Stimulated activated CD8-positive, alpha-beta memory T cell treated with anti-CD3 and anti-CD28 coated beads, Interleukin-4, amount 100 ng/mL, for 24 hours (primary cell): ENCODE measurements around the gene SYNPR.

ENCODE experiments used
- DNase-seq: peaks from one replicate; pipeline ENCODE4 v3.0.0-alpha.2; 2020; ENCODE audit warnings: low read depth

SYNPR gene

DNA sequence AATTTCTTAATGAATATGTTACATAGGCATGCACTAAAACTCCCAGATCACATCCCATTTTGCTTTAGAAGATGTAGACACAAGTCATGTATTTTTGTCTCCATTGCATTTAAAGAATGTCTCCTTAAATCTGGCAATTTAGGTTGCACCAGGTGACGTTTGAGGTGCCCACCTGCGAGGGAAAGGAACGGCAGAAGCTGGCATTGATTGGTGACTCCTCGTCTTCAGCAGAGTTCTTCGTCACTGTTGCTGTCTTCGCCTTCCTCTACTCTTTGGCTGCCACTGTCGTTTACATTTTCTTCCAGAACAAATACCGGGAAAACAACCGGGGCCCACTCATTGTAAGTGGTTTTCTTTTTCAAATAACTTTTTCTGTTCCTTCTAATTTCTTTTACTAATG lies 278.3 kb downstream of the SYNPR start:
- DNase-seq: no peak

DNA sequence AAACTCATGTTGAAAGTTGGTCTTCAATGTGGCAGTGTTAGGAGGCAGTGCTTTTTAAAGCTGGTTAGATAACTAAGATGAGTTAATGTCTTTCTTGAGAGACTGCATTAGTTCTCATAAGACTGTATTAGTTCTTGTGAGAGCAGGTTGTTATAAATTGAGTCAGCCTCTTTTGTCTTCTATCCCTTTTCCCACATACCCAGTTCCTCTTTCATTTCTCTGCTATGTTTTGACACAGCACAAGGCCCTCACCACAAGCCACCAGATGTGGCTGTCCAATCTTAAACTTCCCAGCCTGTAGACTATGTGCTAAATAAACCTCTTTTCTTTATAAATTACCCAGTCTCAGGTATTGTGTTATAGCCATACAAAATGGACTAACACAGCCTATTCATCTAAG lies 279.8 kb downstream of the SYNPR start:
- DNase-seq: no peak

DNA sequence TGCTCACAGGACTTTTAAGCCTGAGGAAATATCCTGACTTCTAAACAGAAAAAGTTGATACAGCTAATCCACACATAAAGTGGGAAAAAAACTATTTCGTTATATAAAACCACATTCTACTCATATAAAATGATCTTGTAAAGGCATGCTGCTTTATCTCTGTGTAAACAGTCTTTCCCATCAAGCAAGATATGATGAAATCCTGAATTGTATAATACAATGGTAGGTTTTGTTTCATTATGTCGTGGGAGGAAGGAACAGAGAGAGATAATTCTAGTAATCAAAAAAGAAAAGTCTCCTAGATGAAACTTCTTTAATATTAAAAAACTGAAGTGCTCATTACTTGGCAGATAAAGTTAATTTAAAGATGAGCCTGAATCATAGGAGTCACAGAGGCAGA lies 281.8 kb downstream of the SYNPR start:
- DNase-seq: no peak

DNA sequence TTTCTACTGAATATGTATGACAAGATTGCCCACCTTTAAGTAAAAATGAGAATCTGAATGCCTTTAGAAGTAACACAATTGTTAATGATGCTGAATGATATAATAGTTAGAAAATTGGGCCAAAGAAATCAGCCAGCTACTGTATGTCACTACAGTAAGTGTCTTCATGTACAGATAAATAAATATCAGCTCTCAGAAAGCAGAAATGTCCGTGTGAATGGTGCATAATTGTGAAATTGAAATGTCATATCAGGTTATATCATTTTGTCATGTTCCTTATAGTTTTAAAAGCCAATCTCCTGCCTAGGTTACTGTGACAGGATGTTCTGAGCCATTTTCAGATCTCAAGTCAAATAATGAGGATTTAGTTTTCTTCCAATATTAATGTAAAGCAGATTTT lies 283.8 kb downstream of the SYNPR start:
- DNase-seq: no peak

DNA sequence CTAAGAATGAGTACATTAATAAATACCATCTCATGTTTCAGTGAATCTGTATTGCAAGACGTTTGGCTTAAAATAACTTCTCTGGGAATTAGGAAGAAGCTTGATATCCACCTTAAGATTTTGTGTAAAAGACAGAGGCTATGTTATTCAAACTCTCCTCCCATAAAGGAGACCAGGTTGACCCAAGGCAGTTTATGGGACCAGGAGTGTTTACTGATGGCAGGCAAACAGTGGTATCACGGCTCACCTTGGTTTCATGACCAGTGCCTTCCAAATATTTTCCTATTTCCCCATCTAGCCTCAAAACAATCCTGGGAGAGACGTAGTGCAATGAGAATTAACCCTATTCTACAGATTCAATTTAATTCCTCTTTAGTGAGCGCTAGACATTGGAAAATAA lies 284.2 kb downstream of the SYNPR start:
- DNase-seq: no peak

DNA sequence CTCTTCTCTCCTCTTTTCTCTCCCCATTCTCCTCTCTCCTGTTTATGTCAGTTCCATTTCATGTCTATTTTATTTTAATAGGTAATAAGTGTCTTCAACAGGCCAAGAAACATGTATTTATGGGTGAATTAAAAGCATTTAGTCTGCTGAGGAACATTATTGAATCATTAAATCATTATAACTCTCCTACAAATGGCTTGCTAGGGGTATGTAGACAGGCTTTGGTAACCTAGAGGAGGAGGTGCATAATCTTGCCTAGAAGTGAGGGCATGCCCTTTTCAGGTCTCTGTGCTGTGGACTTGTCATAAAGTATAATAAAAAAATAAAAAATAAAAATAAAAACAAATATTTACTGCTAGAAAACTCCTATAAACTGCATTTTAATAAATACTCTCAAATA lies 285.5 kb downstream of the SYNPR start:
- DNase-seq: no peak

DNA sequence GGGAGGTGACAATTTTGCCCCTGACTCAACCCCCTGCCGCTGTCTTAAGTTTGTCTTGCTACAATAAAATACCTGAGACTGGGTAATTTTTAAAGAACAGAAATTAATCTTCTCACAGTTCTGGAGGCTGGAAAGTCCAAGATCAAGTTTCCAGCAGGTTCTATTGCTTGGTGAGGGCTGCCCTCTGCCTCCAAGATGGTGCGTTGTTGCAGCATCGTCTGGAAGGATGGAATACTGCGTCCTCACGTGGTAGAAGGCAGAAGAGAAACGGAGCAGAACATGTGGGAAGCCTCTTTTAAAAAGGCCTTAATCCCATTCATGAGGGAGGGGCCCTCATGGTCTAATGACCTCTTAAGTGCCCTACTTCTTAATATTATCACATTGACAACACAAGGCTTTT lies 287.1 kb downstream of the SYNPR start:
- no peak for DNase-seq

DNA sequence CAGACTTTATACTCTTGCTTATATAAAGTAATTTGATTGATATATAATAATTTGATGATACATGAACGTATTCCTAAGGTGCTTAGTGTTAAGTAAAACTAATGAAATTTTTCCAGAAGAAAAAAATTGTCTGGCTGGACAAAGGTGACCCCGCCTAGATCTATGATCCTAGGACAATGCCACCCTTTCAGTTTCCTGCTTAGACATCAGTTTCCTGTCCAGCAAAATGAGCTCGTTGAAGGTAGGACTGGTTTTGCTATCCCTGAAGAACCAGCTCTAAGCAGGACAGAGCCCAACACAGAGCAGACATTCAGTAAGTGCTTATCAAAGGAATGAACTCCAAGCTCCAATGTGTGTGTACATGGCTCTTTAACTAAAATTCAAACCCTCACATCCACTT lies 293.6 kb downstream of the SYNPR start:
- DNase-seq: no peak

DNA sequence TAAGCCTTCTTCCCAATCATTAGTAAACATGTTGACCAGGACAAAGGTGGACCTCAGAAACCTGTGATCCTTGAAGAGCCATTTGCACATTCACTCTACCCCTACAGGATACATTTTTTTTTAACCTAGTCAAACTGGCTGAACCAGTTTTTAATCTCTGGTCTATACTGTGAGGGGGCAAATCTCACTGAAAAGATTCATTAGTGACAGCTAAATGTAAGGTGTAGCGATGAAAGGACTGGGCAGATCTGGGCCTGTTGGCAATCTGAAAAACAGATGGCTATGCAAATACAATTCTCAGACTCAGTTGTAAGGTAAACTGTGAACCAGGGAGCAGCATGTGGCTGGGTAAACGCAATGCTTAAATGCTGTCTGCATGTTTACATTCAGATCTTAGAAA lies 298.7 kb downstream of the SYNPR start:
- DNase-seq: no peak

DNA sequence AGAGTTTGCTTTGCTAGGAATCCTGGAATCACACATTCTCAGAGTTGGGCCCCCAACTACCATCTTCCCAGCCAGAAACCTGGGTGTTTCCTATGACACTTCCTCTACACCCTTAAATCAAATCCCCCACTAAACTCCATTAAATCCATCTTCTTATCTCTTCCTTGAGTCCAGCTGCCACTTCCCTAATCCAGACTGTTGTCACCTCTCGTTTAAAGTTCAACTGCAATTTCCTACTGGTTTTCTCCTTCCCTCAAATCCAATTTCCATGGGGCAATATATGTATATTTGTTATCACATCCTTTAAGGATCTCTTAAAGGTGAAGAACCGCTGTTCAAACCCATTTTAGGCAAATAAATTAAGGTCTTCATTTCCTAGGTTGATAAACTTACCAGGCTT lies 300.8 kb downstream of the SYNPR start:
- DNase-seq: no peak

DNA sequence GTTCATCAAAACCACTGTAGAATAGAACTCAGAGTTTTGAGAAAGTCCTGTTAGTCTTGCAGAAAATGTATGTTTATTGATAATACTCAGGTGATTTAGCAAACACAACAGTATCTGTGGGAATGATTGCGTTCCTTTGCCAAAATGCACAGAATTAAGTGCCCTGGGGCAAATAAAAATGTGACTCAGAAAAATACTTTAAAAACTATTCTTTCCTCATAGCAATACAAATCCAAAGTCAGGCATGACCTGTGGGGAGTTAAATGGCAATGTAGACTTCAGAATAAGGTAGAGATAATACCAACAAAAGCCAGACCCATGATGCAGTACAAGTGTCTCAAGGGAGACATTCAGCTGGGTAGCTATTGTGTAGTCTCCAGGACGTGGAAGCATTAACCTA lies 302.0 kb downstream of the SYNPR start:
- DNase-seq: no peak

DNA sequence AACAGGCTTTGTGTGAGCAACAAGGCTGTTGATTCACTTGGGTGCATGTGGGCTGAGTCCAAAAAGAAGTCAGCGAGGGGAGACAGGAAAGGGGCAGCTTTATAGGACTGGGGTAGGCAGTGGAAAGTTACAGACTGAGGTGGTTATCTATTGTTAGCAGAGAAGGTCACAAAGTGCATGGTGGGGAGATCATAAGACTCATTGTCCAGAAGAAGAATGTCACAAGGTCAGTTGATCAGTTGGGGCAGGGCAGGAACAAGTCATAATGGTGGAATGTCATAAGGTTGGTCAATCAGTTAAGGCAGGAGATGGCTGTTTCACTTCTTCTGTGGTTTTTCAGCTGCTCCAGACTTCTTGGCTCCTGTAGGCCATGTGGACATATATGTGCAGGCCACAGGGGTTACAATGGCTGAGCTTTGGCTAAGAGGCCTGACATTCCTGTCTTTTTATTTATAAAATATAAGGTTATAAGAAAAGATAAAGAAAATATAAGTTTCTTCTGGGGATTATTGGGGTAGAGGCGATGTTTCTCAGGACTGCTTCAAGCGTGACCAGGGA lies 304.9 kb downstream of the SYNPR start:
- DNase-seq: no peak

DNA sequence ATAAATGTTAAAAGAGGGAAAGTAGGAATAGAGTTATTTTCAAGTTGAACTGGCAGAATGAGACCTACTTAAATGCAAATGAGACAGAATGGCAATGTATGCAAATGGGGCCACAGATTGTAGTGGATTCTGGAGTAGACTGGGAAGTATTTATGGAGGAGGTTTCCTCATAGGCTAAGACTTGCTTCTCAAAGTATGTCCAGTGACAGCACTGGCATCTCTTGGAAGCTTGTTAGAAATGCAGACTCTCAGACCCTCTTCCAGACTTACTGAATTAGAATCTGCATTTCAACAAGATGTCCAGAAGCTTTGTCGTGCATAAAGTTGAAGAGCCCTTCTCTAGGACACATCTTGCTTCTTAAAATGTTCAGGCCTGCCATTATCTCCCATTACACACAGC lies 306.6 kb downstream of the SYNPR start:
- no peak for DNase-seq

DNA sequence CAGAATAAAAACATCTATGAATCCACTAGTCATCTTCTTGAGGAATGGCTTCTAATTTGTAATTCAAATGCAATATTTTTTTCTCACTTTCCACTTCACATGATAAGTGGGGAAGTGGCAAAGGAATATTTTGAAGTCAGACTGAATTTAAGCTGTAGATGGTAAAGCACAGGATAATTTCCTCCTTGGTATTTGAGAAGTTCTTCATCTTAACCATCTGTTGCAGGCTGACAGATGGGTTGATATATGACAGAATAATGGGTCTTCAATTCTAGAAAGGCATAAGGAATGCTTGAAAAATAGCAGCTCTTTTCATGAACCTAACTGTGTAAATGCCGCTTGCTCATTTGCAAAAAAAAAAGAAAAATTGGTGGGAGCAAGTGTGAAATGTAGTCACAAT lies 307.8 kb downstream of the SYNPR start:
- DNase-seq: no peak

DNA sequence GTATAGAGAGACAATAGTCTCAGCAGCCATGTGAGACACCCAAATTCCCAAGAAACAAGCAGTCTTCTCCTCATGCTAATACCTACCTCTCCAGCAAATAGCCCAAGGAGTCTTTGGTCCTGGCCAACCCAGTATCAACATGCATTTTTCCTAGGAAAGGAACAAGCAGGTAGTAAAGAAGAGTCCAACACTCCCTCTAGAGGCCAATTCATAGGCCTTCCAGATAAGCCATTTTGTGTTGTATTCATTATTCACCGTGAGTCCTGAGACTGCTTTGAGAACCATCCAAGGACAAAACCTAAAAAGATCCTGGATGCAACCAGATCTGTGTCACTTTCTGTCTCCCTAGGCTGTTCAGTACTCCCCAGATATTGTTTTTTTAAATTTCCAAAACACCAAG lies 310.8 kb downstream of the SYNPR start:
- no peak for DNase-seq

DNA sequence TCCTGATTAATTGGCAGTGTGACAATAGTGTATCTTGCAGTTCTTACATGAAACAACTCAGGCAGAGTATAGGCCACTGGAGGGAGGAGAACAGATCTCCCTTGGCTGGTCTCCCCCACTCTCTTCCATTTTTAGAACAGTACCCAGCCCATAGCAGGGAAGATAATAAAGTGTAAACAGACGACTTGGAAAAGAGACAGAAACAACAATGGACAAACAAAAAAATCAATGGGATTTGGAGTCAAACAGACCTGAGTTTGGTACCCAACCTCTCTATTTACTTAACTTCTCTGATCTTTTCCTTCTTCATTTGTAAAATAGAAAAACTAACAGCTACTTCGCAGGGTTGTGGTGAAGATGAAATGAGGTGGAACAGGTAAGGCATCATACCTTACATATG lies 315.7 kb downstream of the SYNPR start:
- no peak for DNase-seq

DNA sequence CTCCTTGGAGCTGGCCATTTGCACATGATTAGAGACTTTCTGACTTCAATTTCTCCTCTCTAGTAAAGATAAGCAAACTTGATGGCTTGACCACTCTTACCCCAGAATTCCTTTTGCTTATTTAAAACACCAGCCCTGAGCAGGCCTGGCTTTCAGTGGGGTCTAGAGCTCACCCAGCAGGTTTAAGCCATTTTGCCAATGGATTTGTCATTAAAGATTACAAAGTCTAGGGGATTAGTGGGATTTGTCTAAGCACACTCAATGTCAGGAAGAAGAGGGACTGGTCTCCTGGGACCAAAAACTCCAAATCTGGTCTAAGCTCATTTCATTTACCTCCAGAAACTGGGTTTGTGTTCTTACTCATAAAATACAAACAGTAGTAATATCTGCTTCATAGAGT lies 317.1 kb downstream of the SYNPR start:
- no peak for DNase-seq

DNA sequence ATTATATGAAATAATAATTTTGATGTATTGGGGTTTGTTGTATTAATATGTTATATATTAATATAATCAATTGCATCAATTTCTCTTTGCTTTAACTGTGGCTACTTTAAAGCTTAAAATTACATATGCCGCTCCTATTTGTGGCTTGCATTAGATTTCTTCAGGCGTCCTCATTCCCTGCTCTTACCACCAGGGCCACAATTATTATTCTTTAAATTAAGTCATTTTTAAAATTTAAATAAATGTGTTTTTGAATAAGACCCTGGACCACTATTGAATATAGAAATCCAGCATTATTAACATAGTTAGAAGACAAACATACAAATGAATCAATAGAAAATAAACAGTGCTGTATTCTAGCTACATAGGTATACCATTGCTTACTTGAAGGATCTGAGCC lies 318.9 kb downstream of the SYNPR start:
- no peak for DNase-seq

DNA sequence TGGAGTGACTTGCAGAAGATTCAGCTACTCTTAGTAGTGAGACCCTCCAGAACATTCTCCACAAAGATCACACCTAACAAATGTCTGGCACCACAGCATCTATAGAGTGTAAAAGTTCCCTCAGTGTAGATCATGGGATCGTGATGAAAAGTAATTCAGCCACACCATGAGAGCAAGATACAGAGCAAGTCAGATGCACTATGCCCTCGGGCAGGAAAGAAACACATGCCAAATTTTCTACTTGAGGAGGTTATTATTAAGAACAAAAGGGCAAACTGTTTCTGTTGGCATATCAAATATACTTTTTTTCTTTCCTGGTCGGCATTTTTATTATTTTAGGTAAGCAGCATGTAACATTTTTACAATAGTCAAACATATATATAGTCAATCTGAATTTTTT lies 329.6 kb downstream of the SYNPR start:
- DNase-seq: no peak

DNA sequence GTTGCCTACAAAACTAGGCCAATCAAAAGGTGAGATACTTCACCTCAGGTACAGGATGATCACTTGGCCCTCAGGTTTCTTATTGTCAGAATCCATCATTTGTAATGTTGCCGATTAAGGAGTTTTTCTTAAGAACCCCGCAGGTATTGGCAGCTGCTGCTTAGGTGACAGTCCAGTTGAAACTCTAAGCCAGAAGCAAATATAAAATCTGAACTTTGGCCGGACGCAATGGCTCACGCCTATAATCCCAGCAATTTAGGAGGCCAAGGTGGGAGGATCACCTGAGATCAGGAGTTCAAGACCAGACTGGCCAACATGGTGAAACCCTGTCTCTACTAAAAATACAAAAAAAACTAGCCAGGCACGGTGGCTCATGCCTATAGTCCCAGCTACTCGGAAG lies 331.3 kb downstream of the SYNPR start:
- no peak for DNase-seq

DNA sequence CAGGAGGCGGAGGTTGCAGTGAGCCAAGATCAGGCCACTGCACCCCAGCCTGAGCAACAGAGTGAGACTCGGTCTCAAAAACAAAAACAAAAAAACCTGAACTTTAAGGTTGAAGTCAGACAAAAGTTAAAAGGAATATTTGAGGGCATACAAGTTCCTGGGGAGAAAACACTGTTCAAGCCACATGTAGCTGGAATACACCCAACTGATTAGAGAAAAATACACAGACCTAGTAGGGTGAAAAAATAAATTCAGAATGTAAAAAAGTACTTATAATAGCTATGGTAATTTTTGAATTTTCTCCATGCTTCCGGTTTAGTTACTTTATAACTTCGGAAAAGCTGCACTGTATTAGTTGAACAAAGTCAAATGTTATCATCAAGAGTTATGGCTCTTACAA lies 331.7 kb downstream of the SYNPR start:
- no peak for DNase-seq

DNA sequence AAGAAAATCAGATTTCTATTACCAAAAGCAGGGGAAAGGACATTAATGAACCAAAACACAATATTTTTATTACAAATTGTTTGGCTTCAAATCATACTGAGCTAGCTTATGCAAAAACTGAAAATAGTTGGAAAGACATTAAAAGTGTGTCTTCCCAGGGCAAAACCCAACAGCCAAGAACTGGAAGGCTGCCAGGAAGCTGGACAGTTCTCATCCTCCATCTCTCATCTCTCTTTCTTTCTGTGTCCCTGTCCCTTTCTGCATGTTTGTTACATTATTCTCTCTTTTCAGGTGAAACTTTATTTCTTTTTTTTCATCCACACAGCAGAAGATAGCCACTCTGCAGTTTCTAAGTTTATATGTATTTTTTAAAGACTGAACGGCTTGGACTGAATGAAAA lies 333.3 kb downstream of the SYNPR start:
- no peak for DNase-seq

DNA sequence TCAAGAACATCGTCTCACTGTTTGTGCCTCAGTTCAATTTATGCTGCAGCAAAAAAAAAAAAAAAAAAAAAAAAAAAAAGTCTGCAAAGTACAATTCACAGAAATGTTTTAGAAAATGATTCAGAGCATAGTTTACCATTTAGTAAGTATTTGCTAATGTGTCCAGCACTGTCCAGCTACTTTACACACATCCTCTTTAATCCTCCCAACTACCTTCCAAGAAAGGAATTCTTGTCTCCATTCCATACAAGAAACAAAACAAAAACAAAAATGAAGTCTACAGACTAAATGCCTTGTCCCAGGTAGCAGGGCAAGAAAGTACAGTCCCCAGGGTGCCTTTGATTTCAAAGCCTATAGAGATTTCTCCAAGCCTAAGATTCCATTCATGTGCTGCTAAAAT lies 335.5 kb downstream of the SYNPR start:
- DNase-seq: no peak

DNA sequence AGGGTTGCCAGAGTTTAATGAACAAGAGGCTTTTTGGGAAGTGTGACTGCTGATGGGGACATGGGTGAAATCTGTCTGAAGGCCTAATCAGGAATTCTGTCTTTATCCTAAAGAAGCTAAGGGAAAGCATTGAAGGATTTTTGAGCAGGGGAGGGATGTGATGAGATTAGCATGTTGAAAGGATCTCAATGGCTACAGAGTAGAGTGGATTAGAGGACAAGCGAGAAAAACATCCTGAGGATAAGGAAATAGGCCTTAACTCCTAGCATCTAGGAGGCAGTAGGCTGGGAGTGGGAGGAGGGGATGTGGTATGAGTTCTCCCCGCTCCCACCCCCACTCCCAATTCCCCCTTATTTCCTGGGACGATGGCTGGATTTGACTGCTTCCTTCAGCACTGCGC lies 339.3 kb downstream of the SYNPR start:
- DNase-seq: no peak

DNA sequence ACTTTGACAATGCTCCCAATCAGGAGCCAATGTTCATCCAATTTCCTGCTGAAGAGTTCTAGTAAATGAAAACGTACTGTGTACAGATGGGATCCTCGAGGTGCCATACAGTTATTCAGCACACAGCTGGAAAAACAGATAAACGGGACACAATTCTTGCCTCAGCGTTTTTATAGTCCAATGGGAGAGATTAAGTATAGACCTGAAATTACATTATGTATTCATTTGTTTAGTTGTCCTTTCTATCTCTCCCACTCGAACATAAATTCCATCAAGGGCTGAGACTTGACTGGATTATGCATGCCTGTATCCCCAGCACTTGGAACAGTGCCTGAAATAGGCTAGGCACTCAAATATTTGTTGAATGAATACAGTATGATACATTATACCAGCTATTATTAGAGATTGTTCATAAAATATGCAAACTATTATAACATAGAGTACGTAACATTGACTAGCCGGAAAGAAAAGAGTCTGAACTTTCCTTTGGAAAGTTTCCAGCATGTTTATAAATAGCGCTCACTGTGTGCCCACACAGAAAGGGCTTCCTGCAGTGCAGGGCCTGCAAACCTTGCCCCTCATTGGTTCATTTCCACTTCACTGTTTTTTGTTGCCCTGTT lies 346.9 kb downstream of the SYNPR start:
- DNase-seq: no peak
